Liver (tissue), 2 donors: ENCODE measurements around the gene GPHA2.

Experiments
- CTCF ChIP-seq: fragments of 150-350 bp; IDR thresholded peaks from 2 replicates; pipeline ENCODE4 v1.5.1; 2017; ENCODE audit warnings: improper control_type of control experiment, low read depth, low read length; ENCODE audit not compliant: missing input control
- YY1 ChIP-seq: IDR thresholded peaks from 2 replicates; pipeline ENCODE4 v1.6.1; 2016; ENCODE audit warnings: antibody characterized with exemption, mild to moderate bottlenecking
- donor health status: healthy.

- no peak for TF ChIP-seq CTCF
- TF ChIP-seq YY1: no peak
Observed at GRCh38 chr11:64933935-64934681, 1.6 kb downstream of the GPHA2 start.
